ENCODE data around the gene PTPRK. TPM values are rescaled to one million over a fixed set of nuclear protein-coding genes. Genes with fewer than 3 reads are reported as not detected.

Gene PTPRK
- polyA plus RNA-seq, 3 donors, result 0.01 TPM; not detected in 2

GRCh38 chr6:128192972-128193371 is 327.4 kb downstream of the PTPRK start:
- Mint-ChIP-seq H3K4me3 (no peak overlapping the region), H3K36me3 (no peaks in the 10 kb centered on the region), H3K9me3 (peaks cover 0 to 2% (median 0%) of the 10 kb centered on the region in 7 donors), H3K27me3 (ENCODE audit: low read depth in 3 of 3) (no peaks in the 10 kb centered on the region), H3K4me1 (no peaks in the 10 kb centered on the region), H3K27ac (no peak overlapping the region)
- no peaks in the 10 kb centered on the region for H4K20me1 ChIP-seq (ENCODE audit: insufficient read depth, low read length)
- H3K27me3 ChIP-seq (ENCODE audit: control insufficient read depth in 2 of 2, insufficient read depth in 2 of 2, low read length in 2 of 2), result no peaks in the 10 kb centered on the region
- H3K9me3 ChIP-seq (replicated peaks in 1 of 2; ENCODE audit: control insufficient read depth in 1 of 2, insufficient read depth in 1 of 2, low read length in 2 of 2), result no peaks in the 10 kb centered on the region
- intact Hi-C loops (cut with micrococcal nuclease), result no loop called here
- H3K4me1 ChIP-seq (ENCODE audit: control insufficient read depth in 1 of 2, insufficient read depth in 2 of 2, low read length in 2 of 2), result no peaks in the 10 kb centered on the region
- H3K27ac ChIP-seq (ENCODE audit: low read depth in 1 of 2, low read length in 2 of 2), result no peak overlapping the region
- H2AFZ ChIP-seq (ENCODE audit: insufficient read depth, low read depth, low read length, poor library complexity, severe bottlenecking), result no peak overlapping the region
- H3K4me2 ChIP-seq (replicated peaks; ENCODE audit: extremely low read depth, low read length, poor library complexity, severe bottlenecking), result no peak overlapping the region
- TF ChIP-seq, protein P1, sequence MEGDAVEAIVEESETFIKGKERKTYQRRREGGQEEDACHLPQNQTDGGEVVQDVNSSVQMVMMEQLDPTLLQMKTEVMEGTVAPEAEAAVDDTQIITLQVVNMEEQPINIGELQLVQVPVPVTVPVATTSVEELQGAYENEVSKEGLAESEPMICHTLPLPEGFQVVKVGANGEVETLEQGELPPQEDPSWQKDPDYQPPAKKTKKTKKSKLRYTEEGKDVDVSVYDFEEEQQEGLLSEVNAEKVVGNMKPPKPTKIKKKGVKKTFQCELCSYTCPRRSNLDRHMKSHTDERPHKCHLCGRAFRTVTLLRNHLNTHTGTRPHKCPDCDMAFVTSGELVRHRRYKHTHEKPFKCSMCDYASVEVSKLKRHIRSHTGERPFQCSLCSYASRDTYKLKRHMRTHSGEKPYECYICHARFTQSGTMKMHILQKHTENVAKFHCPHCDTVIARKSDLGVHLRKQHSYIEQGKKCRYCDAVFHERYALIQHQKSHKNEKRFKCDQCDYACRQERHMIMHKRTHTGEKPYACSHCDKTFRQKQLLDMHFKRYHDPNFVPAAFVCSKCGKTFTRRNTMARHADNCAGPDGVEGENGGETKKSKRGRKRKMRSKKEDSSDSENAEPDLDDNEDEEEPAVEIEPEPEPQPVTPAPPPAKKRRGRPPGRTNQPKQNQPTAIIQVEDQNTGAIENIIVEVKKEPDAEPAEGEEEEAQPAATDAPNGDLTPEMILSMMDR (IDR thresholded peaks at IDR 0.05), result no peak
- H3K36me3 ChIP-seq (replicated peaks in 1 of 2; ENCODE audit: control insufficient read depth in 1 of 2, insufficient read depth in 2 of 2, low read length in 2 of 2), result no peaks in the 10 kb centered on the region
- H3K79me2 ChIP-seq (ENCODE audit: insufficient read depth, low read length), result no peaks in the 10 kb centered on the region
- WGBS (ENCODE audit: insufficient coverage), result no CpG with 5 or more reads among the region's 3 CpGs
- no peak overlapping the region for H3K4me3 ChIP-seq (replicated peaks in 1 of 3; ENCODE audit: low read depth in 2 of 3, low read length in 3 of 3)
- H3K9ac ChIP-seq (ENCODE audit: insufficient read depth, low read length, poor library complexity, severe bottlenecking), result no peak overlapping the region
- DNase-seq, result no peak

DNA sequence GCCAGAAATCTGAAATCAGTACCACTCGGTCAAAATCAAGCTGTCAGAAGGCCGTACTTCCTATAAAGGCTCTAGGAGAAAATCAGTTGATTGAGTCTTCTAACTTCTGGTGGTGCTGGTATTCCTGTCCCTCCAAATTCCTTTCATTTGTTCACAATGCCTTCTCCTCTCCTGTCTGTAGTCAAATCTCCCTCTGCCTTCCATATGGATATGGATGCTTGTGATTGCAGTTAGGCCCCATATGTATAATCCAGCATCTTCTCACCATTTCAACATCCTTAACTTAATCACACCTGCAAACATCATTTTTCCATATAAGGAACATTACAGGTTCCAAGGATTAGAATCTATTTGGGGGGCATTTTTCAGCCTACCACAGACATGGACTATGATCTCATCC is 331.7 kb downstream of the PTPRK start:
- intact Hi-C loops (cut with micrococcal nuclease), result no loop called here
- no peak overlapping the region for H3K4me3 Mint-ChIP-seq
- no peaks in the 10 kb centered on the region for H3K36me3 Mint-ChIP-seq
- no CpG with 5 or more reads among the region's 2 CpGs for WGBS (ENCODE audit: insufficient coverage)
- Histone ChIP-seq H4K20me1 (ENCODE audit: insufficient read depth, low read length) (no peaks in the 10 kb centered on the region), H3K79me2 (ENCODE audit: insufficient read depth, low read length) (no peaks in the 10 kb centered on the region), H2AFZ (ENCODE audit: insufficient read depth, low read depth, low read length, poor library complexity, severe bottlenecking) (no peak overlapping the region), H3K4me1 (ENCODE audit: control insufficient read depth in 1 of 2, insufficient read depth in 2 of 2, low read length in 2 of 2) (no peaks in the 10 kb centered on the region), H3K4me3 (replicated peaks in 1 of 3; ENCODE audit: low read depth in 2 of 3, low read length in 3 of 3) (no peak overlapping the region), H3K27ac (ENCODE audit: low read depth in 1 of 2, low read length in 2 of 2) (no peak overlapping the region), H3K9me3 (replicated peaks in 1 of 2; ENCODE audit: control insufficient read depth in 1 of 2, insufficient read depth in 1 of 2, low read length in 2 of 2) (no peaks in the 10 kb centered on the region), H3K27me3 (ENCODE audit: control insufficient read depth in 2 of 2, insufficient read depth in 2 of 2, low read length in 2 of 2) (no peaks in the 10 kb centered on the region), H3K9ac (ENCODE audit: insufficient read depth, low read length, poor library complexity, severe bottlenecking) (no peak overlapping the region), H3K4me2 (replicated peaks; ENCODE audit: extremely low read depth, low read length, poor library complexity, severe bottlenecking) (no peak overlapping the region), H3K36me3 (replicated peaks in 1 of 2; ENCODE audit: control insufficient read depth in 1 of 2, insufficient read depth in 2 of 2, low read length in 2 of 2) (no peaks in the 10 kb centered on the region)
- H3K27me3 Mint-ChIP-seq (ENCODE audit: low read depth in 3 of 3), result no peaks in the 10 kb centered on the region
- H3K9me3 Mint-ChIP-seq, result peaks cover 0 to 2% (median 0%) of the 10 kb centered on the region in 7 donors
- TF ChIP-seq, protein P1 (IDR thresholded peaks at IDR 0.05), result no peak
- DNase-seq, result no peak
- H3K4me1 Mint-ChIP-seq, result no peaks in the 10 kb centered on the region
- H3K27ac Mint-ChIP-seq, result no peak overlapping the region

Data from CD14-positive monocyte (primary cell).